GM04504 (cell line): ENCODE results near the gene CENPM.
"Not testable (repeated sequence)": the region's sequence is repeated elsewhere in the genome, so short reads cannot be mapped to it uniquely, and the experiment has no call there.

Experiments
- DNase-seq: peaks from one replicate; pipeline ENCODE4 v3.0.0-alpha.2; 2012; ENCODE audit warnings: low read depth

CENPM gene

GRCh38 chr22:41966607-41967240 lies 19.8 kb upstream of the CENPM start:
- peak; percentile 92 for DNase-seq

DNA sequence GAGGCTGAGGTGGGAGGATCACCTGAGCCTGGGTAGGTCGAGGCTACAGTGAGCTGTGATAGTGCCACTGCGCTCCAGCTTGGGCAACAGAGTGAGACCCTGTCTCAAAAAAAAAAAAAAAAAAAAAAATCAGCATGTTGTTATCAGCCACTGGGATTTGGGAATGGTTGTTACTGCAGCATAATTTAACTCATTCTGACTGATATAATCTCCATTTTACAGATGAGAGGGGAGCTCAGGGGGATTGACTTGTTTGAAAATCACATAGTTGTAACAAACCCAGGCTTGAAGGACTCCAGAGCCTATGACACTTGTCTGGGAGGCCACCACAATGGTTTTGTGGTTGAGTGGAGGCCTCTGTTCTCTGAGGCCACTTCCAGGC lies 19.3 kb upstream of the CENPM start:
- no peak for DNase-seq

- no peak for DNase-seq
Measured at GRCh38 chr22:41964112-41964491, 17.1 kb upstream of the CENPM start.

DNA sequence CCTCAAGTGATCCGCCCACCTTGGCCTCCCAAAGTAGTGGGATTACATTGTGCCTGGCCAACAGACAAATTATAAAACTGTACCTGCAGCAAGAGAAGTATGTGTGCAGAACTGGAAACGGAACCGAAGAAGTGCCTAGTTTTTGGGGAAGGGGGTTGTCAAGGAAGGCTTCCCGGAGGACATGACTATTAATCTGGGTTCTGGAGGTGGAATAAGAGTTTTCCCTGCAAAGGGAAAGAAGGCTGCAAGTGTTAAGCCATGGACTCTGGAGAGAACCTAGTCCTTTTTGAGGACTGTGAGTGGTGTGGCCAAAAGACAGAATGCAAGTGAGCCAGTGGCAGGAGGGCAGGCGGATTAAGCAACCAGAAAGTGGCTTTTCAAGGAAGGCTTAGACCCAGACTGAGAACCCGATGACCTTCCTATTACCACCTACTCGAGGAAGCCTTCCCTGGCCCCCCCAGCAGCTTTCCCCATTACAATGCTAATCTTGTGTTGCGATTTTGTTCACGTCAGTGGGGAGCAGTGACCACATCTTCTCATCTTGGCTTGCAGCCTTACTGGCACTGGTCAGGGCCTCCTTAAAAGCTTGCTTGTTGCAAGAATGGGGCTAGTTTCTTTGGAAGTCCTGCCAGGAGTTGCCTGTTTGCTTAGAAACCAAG lies 16.6 kb upstream of the CENPM start:
- DNase-seq, result no peak

DNA sequence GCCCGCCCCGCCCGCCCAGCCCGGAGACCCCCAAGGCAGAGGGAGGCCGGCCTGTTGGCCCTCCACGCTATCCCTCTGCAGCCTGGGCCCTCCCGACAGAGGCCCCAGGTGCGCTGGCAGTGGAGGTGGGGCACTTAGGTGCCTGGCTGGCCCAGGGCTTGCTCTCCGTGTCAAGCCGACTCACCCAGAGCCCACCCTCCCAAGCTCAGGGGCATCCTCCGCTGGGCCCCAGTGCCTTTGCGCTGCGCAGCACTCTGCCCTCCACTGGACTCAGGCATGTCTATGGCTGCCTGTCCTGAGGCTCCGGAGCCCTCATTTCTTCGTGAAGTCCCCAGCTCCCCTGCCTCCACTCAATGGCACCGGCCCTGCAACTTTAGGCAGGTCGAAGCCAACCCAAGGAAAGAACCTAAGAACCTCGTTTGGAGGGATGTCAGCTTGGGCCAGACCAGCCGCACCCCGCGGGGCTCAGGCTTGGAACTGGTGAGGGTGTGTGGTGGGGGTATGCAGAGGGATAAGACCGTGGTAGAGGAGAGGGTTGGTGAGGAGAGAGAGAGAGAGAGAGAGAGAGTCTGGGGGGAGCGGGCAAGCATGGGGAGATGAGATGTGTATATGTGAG lies 11.1 kb upstream of the CENPM start:
- no peak for DNase-seq

DNA sequence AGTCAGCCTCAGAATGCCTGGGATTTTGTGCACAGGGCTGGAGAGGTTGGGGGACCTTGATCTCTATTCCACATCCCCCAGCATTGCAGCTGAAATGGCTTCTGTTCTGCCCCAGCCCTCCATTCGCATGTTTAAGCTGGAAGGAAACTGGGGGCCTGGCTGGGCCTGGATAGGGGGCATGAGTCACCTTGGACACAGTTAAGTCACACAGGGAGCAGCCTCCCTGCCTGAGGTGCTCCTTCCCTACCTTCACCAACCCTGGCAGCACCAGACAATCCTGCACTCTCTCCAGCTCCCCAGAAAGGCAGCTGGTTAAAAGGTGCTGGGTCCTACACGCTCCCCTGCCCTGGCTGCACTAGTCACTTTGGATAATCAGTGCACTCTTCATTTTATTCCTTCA lies 5.8 kb upstream of the CENPM start:
- no peak for DNase-seq

DNA sequence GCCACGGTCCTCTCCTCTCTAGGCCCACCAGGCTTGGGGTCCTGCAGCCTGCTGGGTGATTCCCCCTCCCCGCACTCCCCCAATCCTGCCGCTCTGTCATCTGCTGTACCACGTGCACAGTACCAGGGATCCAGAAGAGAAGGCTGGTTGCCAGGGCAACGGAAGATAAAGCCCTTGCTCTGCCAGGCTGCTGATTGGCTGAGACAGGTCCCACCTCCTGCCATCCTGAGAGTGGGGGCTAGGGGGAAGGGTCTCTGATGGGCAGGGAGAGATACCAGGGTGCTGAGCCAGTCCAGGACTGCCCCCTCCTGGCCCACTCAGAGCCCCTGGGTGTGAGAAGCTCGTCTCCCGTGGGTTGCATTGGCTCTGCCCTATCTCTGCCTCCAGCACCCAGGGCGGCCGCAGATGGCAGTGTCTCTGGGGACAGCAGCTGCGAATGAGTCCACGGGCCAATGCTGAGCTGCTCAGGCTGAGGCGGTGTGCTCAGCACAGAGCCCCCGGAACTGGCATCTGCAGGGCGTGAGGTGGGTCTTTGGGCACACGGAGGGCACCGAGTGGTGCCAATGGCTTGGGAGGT lies 5.0 kb upstream of the CENPM start, which contains the start of gene SMIM45:
Gene SMIM45, plus strand, starts transcription at position 253 of the 577 bp plus-strand sequence.
- no peak for DNase-seq

- DNase-seq, result no peak
Measured at GRCh38 chr22:41949297-41949965, 2.5 kb upstream of the CENPM start.

GRCh38 chr22:41948928-41949296 lies 2.0 kb upstream of the CENPM start:
- DNase-seq, result not testable (repeated sequence)

GRCh38 chr22:41948142-41948541 lies 1.2 kb upstream of the CENPM start:
- DNase-seq, result no peak

DNA sequence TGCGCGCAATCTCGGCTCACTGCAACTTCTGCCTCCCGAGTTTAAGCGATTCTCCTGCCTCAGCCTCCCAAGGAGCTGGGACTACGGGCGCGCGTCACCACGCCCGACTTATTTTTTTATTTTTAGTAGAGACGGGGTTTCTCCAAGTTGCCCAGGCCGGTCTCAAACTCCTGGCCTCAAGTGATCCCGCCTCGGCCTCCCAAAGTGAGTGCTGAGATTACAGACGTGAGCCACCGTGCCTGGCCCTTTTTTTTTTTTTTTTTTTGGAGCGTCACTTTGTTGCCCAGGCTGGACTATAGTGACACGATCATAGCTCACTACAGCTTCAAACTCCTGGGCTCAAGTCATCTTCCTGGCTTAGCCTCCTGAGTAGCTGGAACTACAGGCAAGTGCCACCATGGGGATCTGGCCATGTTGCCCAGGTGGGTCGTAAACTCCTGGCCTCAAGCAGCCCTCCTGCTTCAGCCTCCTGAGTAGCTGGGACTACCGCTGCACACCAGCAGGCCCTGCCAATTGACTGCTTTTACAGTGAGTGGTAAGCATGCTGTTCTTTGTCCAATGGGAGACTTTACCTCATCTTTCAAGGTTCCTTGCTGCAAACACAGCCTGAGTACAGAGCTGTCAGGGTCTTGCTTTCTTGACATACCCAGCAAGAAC lies 600 bp upstream of the CENPM start:
- no peak for DNase-seq

DNA sequence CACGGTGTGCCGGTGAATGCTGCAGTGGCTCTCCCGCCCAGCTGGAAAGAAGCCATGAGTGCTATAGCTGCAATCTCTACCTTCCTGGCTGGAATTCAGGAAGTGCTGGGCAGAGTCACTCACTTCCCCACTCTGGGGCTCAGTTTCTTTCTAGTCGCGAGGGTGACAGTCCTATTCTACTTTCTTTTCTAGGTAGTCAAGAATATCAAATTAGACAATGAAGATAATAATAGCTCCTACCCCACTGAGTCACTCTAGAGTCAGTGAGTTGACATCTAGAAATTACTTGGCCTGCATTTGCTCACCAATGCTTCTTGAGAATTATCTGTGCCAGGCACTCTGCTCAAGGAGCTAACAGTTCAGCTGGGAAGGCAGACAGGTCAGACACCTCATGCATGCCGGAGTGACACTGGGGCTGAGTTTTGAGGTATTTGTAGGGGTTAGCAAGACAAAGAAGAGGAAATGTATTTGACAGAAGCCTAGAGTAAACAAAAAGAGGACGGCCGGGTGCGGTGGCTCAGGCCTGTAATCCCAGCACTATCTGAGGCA lies 3.2 kb downstream of the CENPM start:
- DNase-seq, result no peak

DNA sequence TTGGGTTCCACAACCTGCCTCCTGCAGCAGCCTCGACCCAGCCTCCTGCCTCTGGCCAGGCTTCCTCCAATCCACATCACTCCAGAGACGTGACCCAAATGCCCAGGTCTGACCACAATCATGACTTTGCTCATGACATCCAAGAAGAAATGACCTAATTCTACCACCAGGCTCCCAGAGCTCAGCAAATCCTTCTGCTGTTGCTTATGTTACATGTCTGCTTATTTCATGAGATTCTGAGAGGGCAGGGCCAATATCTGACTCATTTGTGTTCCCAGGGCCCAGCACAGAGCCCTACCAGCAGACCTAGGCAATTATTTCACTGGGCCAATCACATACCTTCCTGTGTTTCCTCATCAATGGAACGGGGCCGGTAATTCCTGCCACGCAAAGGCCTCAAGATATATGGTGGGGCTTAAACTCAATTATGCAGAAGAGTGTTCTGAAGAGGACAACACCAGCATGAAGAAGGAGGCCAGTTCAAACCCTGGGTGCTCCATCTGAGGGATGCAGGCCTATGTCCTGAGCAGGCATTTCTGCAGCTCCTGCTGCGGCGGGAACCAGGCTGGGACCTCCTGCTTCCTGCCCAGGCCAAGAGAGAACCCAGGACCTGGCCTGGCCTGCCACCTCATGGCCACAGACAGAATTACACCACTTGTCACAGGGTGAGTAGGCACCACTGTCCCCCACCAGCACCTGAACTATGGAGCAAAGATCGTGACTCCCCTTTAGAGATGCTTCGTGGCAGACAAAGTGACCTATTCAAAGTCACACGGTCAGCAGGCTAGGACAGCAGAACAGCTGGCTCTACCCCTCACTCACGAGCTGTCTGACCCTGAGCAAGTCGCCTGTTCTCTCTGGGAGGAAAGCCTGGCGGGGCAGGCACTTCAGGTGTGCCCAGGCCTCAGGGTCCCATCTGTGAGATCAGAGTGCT lies 5.9 kb downstream of the CENPM start:
- peak; percentile 81 for DNase-seq

DNA sequence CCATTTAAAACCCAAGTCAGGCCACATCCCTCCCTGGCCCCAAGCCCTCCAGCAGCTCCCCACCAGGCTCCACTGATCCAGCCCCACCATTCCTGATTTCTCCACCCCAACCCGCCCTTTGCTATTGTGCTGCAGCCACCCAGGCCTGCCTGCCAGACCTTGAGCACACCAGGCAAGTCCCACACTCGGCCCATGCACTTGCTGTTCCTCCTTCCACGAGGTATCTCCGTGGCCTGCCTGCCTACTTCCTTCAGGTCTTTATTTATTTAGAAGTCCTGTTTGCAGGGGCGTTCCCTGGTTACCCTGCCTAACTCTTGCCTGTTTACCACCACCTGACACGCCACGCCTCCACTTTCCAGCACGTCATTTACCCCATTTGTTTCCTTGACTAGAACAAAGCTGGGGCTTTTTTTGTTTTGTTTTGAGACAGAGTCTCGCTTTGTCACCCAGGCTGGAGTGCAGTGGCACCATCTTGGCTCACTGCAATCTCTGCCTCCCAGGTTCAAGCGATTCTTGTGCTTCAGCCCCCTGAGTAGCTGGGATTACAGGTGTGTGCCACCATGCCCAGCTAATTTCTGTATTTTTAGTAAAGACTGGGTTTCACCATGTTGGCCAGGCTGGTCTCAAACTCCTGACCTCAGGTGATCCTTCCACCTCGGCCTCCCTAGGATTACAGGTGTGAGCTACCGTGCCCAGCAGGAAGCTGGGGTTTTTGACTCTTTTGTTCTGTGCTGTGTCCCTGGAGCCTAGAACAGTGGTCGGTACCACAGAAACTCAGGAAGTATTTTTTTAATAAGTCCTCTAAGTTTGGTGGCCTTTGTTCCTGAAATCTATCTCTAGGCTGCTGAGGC lies 6.7 kb downstream of the CENPM start:
- DNase-seq, result no peak

GRCh38 chr22:41936894-41937169 lies 10.1 kb downstream of the CENPM start:
- DNase-seq, result no peak

- DNase-seq, result no peak
Measured at GRCh38 chr22:41935509-41935908, 11.4 kb downstream of the CENPM start.

DNA sequence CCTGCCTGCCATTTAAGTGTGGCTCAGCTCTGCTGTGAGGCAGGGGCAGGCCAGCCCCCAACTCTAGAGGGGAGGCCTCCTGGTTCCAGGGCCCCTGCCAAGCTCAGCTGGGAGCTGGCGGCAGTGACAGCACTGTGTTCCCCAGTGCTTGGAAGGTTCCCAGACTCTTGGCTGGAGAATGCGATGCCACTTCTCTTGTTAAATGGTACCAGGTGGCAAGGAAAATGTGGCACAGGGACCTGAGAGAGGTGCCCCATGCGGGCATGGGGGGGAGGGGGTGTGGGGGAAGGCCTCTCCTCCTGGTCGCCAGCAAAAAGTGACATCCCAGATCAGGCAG lies 12.0 kb downstream of the CENPM start:
- DNase-seq, result no peak

GRCh38 chr22:41934284-41935014 lies 12.5 kb downstream of the CENPM start:
- DNase-seq, result no peak

DNA sequence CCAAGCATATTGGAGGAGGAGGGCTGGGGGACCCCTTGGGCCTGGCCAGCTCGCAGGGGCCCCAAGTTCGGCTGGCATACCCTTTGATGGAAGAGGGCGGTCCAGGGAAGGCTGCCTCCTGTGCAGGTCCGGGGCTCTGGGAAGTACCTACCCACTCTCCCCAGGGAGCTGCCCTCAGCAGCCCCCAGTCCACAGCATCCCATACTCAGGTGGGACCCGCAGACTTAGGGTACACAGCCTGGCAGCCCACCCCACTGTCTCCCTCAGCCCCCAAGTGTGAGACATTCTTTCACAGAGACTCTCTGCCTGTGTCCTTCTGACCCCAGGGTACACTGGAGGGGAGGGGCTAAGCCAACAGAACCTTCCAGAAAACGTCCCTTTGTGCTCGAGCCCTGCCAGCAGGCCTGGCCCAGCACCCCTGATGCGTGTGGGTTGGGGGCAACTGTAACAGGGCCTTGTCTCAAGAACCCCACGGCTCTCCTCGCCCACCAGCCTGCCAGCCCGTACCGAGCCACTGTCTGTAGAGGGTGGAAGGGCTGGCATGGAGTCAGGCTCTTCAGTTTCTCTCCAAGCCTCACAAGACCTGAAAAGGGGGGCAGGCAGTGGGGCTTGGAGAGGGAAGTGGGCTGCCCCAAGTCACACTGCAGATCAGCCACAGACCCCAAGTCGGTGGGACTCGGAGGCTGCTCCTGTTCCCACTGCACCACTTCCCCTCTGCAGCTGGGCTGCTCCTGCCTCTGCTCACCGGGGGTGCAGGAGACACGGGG lies 13.4 kb downstream of the CENPM start:
- no peak for DNase-seq
